Stimulated activated CD4-positive, alpha-beta T cell treated with anti-CD3 and anti-CD28 coated beads, TNF-alpha, amount 100 ng/mL, for 4 hours (primary cell): ENCODE results near the gene ERCC6.

ENCODE experiments used
- DNase-seq, 3 experiments: peaks; one replicate each; pipeline ENCODE4 v3.0.0-alpha.2; 2020; ENCODE audit warnings: low read depth in 3 of 3

The ERCC6 gene

DNA sequence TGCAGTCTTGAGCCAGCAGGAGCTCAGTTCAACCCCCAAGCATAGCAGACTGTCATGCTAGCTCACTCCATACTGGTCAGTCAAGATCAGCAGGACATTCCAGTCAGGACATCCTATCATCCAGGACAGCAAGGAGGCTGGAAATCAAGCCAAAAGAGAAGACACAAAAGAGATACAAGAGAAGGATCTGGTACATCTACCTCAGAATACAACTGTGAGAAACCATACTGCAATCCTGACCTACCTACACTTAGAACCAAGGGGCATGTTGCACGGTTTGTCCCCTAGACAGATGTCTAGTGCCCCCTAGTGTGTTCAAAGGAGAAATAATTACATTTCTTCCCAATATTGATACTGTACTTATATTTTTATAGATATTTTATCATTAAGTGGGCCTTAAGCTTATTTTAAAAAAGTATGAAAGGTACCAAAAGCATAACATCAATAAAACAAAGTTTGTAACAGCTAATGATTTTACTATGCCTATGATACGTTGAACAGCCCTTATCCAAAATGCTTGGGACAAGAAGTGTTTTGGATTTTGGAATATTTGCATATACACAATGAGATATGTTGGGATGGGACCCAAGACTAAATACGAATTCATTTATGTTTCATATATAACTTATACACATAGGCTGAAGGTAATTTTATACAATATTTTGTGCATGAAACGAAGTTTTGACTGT is 26.7 kb downstream of the ERCC6 start:
- DNase-seq = no peak

GRCh38 chr10:49509771-49510303 is 29.1 kb downstream of the ERCC6 start:
- DNase-seq = no peak

- DNase-seq = no peak
These were observed 30.3 kb downstream of the ERCC6 start for GRCh38 chr10:49508654-49509053.

- no peak for DNase-seq
These were observed 30.7 kb downstream of the ERCC6 start for GRCh38 chr10:49508249-49508648.

DNA sequence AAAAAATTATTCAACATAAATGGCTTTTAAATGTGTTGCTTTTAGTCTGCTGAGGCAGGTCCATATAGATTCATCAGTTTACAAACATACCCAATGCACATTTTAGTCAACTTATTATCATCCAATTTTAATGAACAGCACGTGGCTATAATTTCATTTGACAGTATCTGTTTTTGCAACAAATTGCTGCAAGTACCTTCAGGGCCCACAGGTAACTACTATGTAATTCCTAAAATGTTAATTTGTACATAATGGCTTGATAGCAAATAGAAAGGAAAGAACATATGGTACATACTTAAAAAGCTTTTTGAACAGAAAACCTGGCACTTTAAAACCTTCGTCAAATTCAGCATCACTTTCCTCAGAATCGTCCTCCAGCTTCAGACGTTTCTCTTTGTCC is 33.3 kb downstream of the ERCC6 start:
- DNase-seq = no peak

- no peak for DNase-seq
These were observed 33.8 kb downstream of the ERCC6 start for GRCh38 chr10:49505076-49505475.

GRCh38 chr10:49504528-49504927 is 34.4 kb downstream of the ERCC6 start:
- DNase-seq = no peak

GRCh38 chr10:49502358-49502757 is 36.6 kb downstream of the ERCC6 start:
- DNase-seq = no peak

GRCh38 chr10:49500412-49500811 is 38.5 kb downstream of the ERCC6 start:
- DNase-seq = no peak

- DNase-seq = no peak
These were observed 39.5 kb downstream of the ERCC6 start for GRCh38 chr10:49499305-49499851.

DNA sequence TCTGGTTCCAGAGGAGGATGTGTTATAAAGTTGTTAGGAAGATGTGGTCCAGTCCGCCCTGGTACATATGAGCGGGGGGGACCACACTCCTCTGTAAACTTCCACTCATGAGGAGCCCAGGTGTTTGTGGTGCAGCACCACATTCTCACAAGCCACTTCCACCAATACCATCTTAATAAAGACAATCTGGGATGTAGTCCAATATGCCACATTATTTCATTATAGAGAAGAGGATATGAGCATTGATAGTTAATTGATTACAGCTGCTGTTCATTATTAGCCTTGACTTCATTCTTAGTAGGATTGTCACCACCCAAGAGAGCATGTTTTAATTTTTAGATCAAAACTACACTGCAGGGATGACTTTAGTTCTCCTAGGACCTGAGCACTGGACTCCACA is 40.5 kb downstream of the ERCC6 start:
- no peak for DNase-seq

DNA sequence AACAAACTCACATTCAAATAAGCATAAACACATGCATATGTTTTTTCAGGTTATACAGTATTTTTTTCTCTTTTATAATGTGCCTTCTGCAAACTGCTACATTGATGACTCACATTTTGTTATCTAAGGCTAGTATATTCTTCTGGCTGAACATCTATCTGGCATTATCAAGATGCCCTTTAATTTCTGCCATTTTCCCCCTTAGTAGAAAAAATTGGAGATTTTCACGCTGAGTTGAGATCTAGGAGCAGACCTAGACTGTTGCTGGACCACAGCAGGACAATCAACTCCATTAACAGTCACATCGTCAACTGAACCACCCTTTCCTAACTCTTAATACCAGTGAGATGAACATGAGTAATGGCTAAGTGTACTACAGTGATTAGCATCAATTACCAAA is 41.6 kb downstream of the ERCC6 start:
- DNase-seq = no peak

DNA sequence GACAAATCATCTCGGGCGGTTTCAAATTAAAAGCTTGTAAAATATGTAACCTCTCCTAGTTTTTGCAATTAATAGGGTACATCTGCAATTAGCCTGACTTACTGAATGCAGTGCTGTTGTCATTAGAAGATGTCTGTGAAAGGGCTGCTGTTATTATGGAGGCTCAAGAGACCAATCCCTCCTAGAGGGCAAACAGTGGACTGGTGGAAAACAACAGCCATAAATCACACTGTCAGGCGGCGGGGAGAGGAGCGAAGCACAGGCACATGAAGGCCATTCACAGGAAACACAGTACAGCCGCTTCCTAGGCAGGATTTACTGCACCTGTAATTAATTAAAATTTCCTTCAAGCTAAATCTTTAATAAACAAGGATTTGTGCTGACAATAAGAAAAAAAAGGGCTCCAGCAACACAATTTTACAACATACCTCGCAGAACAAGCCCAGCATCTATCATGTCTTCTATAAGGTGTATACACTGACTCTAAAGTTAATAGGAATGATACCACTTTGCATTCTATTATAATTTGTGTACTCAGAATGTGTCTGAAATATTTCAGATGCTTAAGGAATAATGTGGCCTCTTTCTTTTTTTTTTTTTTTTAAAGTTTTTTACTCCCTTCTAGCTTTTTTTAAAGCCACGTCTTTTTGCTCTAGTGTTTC is 50.7 kb downstream of the ERCC6 start:
- no peak for DNase-seq

DNA sequence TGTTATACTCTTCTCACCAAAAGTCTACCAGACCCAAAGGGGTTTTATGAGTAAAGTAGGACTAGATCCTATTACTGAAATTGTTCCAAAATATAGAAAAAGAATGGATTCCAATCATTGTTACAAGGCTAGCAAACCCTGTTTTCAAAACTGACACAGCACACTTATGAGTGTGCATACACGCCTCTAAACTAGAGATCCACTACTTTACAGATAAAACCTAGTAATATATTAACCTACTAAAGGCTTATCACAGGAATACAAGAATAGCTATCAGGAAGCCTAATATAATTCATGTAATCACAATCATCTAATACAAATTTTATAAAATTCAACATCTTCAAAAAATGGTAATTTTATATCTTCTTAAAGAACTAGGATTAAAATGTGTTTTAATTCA is 52.2 kb downstream of the ERCC6 start:
- no peak for DNase-seq

- no peak for DNase-seq
These were observed 52.9 kb downstream of the ERCC6 start for GRCh38 chr10:49486009-49486408.

- DNase-seq = no peak
These were observed 54.3 kb downstream of the ERCC6 start for GRCh38 chr10:49484486-49485235.

GRCh38 chr10:49478819-49479218 is 60.1 kb downstream of the ERCC6 start:
- no peak for DNase-seq

- no peak for DNase-seq
These were observed 64.0 kb downstream of the ERCC6 start for GRCh38 chr10:49474901-49475300.

- no peak for DNase-seq
These were observed 67.4 kb downstream of the ERCC6 start for GRCh38 chr10:49471532-49471931.

- DNase-seq = no peak
These were observed 73.2 kb downstream of the ERCC6 start for GRCh38 chr10:49465736-49466135.
